ENCODE results near the gene WARS2.

WARS2 gene

GRCh38 chr1:118999348-119000071, 140.9 kb downstream of the WARS2 start:
- no peak for DNase-seq (ENCODE audit: low read depth in 2 of 2)

- DNase-seq (ENCODE audit: low read depth in 2 of 2) = no peak
Measured at GRCh38 chr1:118998171-118998570, 142.3 kb downstream of the WARS2 start.

- DNase-seq (ENCODE audit: low read depth in 2 of 2) = no peak
Measured at GRCh38 chr1:118997225-118997624, 143.2 kb downstream of the WARS2 start.

- no peak for DNase-seq (ENCODE audit: low read depth in 2 of 2)
Measured at GRCh38 chr1:118995312-118996016, 145.0 kb downstream of the WARS2 start.

- no peak for DNase-seq (ENCODE audit: low read depth in 2 of 2)
Measured at GRCh38 chr1:118993700-118994026, 146.8 kb downstream of the WARS2 start.

GRCh38 chr1:118992868-118993699, 147.4 kb downstream of the WARS2 start:
- DNase-seq (ENCODE audit: low read depth in 2 of 2) = no peak

- no peak for DNase-seq (ENCODE audit: low read depth in 2 of 2)
Measured at GRCh38 chr1:118992237-118992825, 148.1 kb downstream of the WARS2 start.

DNA sequence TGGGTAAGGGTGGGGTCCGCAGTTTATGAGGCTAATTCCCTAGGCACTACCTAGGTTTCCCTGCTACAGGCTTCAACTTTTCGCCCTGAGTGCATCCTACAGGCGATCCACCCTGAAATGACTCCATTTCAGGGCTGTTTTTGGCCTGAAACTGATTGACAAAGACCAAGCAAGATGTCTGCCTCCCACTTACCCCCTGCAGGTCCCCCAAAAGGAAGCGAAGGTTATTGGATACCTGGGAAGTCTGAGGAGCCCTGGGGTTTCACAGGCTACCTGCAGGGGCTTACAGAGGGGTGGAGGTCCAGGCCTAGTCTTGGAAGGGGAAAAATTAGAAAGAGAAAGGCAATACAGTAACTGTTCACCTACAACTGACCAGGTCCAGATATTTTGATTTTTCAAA, 149.0 kb downstream of the WARS2 start:
- no peak for DNase-seq (ENCODE audit: low read depth in 2 of 2)

GRCh38 chr1:118990513-118991152, 149.8 kb downstream of the WARS2 start:
- DNase-seq (ENCODE audit: low read depth in 2 of 2) = no peak

GRCh38 chr1:118989878-118990378, 150.5 kb downstream of the WARS2 start:
- DNase-seq (ENCODE audit: low read depth in 2 of 2) = no peak

- DNase-seq (ENCODE audit: low read depth in 2 of 2) = no peak
Measured at GRCh38 chr1:118989006-118989815, 151.2 kb downstream of the WARS2 start.

DNA sequence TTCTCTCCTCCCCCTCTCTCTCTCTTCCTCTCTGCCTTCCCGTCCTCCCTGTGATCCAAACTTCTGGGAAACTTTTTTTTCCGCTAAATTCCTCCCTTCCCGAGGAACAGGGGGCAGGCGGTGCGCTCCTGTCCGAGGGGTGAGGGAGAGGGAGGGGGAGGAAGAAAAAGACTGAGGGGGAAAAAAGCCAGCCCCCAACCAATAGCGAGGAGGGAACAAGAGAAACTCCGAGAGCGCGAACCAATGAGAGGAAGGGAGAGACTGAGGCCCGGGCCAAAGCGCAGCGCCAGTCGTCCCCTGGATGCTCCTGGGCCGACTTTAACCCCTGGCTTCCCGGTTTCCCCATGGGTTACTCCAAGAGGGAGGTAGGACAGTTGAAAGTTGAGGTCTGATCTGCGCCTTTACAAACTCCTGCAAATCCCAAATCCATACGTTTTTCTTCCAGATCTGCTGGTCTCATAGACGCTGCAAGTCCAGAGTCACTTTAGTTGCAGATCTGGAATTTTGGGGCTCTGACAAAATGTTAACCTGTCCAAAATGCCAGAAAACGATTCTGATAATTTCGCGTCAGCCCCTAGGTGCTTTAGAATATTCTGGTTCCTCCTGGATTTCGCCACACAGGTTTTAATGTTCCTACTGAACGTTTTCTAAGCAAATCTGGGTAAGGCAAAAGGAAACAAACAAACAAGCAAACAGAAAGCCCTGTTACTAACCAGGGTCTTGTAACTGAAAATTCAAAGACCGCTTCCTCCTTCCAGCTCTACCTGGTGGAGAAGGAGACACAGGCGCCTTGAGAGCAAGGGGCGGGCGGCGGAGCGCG, 152.1 kb downstream of the WARS2 start, which contains the start of gene TBX15:
Gene TBX15 (minus strand): TSS at position 158 of the 820 bp plus-strand sequence. CDS start 548 bp downstream, outside the sequence.
- no peak for DNase-seq (ENCODE audit: low read depth in 2 of 2)

DNA sequence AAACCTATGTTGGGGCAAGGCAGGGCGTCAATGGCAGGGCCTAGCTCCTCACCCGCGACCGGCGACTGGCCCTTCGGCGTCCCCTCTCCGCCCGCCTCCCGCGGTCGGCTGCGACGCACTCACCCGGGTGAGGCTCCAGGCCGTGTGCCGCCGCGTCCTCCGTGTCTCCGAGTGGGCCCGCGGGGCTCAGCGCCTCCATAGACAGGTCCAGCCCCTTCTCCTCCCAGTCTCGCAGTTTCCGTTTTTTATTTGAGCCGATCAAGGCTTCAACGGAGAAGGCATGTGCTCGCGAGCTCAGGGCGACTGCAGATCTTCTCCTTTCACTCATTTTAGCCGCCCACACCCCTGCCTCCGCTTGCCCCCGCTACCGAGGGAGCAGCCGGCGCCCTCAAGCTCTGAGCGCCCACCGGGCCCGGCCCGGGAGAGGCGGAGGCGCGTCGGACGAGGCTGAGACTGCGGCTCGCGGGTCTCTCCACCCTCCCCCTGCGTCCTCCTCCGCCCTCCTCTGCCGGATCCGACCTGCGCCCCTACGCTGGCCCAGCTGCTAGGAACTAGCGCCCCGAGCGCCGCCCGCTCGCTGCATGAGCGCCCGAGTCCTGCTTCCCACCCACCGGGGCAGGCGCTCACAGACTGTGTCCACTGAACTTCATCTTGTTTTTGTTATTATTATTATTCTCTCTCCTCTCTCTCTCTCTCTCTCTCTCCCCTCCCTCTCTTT, 152.8 kb downstream of the WARS2 start:
- DNase-seq (ENCODE audit: low read depth in 2 of 2) = no peak

- DNase-seq (ENCODE audit: low read depth in 2 of 2) = no peak
Measured at GRCh38 chr1:118986555-118987467, 153.6 kb downstream of the WARS2 start.

GRCh38 chr1:118985640-118986554, 154.6 kb downstream of the WARS2 start:
- no peak for DNase-seq (ENCODE audit: low read depth in 2 of 2)

DNA sequence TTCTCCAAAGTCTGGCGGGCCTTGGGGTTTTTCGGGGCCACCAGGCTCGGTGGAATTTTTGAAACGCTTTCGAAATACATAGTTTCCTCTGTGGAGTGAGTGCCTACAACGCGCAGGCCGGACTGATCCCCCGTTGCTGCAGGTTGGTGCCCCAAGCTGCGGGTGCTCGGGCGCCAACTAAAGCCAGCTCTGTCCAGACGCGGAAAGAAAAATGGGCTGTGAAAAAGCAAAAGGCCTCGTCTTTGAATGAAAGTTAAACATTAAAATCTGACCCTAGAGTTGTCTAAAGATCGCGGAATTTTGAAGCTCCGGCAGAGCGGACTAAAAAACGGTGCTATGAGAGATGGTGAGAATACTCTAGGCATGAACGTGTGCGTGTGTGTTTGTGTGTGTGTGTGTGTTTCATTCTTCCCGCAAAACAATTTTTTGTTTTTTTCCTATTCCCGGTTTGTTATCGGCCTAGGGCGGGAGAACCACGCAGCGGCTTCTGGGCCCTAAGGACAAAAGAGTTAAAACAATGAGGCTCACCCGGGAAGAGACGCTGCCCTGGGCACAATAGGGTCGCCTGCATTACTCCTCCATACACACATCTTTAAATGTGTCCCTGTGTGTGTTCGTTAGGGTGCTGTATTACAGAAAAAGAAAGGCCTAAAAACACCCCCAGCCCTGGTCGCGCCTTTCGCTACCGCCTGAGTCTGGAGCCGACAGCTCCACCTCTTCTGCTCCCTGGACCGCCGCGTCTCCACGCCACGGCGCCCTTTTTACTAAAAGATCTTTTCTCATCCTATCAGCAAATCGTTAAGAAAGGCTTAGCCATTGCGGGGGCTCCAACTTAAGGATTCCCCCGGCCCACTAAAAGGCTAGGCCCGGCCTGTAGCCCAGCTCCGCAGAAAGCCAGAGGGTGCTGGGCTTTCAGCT, 155.5 kb downstream of the WARS2 start:
- DNase-seq (ENCODE audit: low read depth in 2 of 2) = no peak
